Skeletal muscle tissue (tissue), 4 donors: ENCODE results near the gene POU6F2. TPM values are rescaled to one million over a fixed set of nuclear protein-coding genes. Genes with fewer than 3 reads are reported as not detected.

Experiments used
- H3K27ac ChIP-seq: one replicate; pipeline ENCODE4 v1.7.0; 2013; ENCODE audit warnings: mild to moderate bottlenecking, low read depth, low read length, inconsistent platforms
- H3K27me3 ChIP-seq, 3 donors: one replicate each; pipeline ENCODE4 v1.7.0; 2013; ENCODE audit warnings: low read length in 3 of 3; ENCODE audit not compliant: control insufficient read depth in 3 of 3, insufficient read depth in 3 of 3
- H3K36me3 ChIP-seq, 3 donors: one replicate each; pipeline ENCODE4 v1.7.0; 2013; ENCODE audit warnings: low read length in 3 of 3; ENCODE audit not compliant: control insufficient read depth in 3 of 3, insufficient read depth in 3 of 3
- H3K4me1 ChIP-seq, 3 donors: one replicate each; pipeline ENCODE4 v1.7.0; 2013; ENCODE audit warnings: low read length in 3 of 3, mild to moderate bottlenecking in 3 of 3; ENCODE audit not compliant: control insufficient read depth in 3 of 3, insufficient read depth in 3 of 3
- H3K4me3 ChIP-seq, 3 donors: one replicate each; pipeline ENCODE4 v1.7.0; 2013; ENCODE audit warnings: low read length in 3 of 3
- H3K9ac ChIP-seq, 3 donors: one replicate each; pipeline ENCODE4 v1.7.0; 2013; ENCODE audit warnings: low read length in 3 of 3, mild to moderate bottlenecking in 3 of 3, moderate library complexity in 2 of 3, low read depth in 1 of 3
- H3K9me3 ChIP-seq, 3 donors: one replicate each; pipeline ENCODE4 v1.7.0; 2013; ENCODE audit warnings: low read length in 3 of 3; ENCODE audit not compliant: control insufficient read depth in 3 of 3
- total RNA-seq: library from RNA; depleted of rRNA; stranded (reverse); fragments of >200 nt; gene quantifications from one replicate; pipeline ENCODE4 v1.2.3, GENCODE V29; 2014
- donor health status: Osteomylitis.

Gene POU6F2
- total RNA-seq, 1 donor from 2014 or later = not detected

DNA sequence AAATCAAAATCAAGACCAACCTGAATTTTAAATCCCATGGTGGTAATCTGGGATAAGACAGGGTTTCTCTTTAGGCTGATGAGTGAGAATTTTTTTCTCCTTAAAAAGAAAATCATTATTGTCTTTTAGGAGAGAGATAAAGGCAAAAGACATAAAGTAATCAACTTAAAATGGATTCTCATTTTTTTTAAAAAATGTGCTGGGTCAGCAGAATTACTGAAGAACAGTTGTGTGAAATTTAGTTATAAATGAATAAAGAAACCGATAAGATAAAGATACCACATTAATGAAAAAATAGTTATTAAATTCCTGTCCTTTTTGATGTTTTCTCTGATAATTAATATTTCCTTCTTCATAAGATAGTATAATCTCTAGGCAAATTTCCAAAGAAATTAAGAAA is 427.2 kb downstream of the POU6F2 start:
- H3K4me1 ChIP-seq = no peaks in the 10 kb centered on the region
- peaks cover 0 to 5% (median 3%) of the 10 kb centered on the region in 3 donors for H3K27me3 ChIP-seq
- no peak overlapping the region for H3K27ac ChIP-seq

DNA sequence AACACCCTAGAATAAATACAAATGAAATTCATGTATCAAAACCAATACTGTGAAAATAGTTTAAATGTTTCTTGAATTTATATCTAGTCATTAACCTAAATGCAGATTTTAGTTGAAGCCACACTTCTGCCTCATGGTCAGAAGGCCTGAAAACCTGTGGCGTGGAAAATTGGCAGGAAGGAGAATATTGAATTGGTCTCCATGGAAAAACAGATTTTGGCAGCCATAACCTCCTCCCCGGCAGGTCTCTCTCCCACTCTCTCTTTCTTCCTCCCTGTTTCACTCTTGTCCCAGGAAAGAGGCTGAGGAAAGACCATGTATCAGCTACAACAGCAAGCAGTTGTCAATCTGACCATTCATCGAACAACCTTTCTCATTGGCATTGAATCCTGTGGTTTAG is 427.9 kb downstream of the POU6F2 start:
- Histone ChIP-seq H3K4me1 (no peaks in the 10 kb centered on the region), H3K4me3 (no peak overlapping the region), H3K36me3 (no peaks in the 10 kb centered on the region), H3K27ac (no peak overlapping the region), H3K9ac (no peak overlapping the region), H3K9me3 (no peaks in the 10 kb centered on the region), H3K27me3 (peaks cover 0 to 5% (median 3%) of the 10 kb centered on the region in 3 donors)

More for the DNA sequence above, 427.2 kb downstream of the POU6F2 start:
- Histone ChIP-seq H3K9me3 (no peaks in the 10 kb centered on the region), H3K9ac (no peak overlapping the region), H3K36me3 (no peaks in the 10 kb centered on the region), H3K4me3 (no peak overlapping the region)

DNA sequence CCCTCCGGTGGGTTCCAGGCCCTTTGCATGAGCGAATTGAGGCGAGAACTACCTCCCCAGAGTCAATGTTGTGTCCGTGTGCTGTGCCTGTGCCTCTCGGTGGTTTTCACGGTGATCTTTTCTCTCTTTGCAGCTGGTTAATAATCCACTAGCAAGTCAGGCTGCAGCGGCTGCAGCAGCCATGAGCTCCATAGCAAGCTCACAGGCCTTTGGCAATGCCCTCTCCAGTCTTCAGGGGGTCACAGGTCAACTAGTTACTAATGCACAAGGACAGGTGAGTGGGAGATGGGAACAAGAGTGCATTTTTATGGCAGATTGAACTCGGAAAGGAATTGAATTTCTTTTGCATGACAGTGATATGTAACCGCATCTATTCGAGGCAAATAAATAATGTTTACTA is 428.8 kb downstream of the POU6F2 start:
- Histone ChIP-seq H3K27me3 (peaks cover 0 to 3% (median 3%) of the 10 kb centered on the region in 3 donors), H3K27ac (no peak overlapping the region), H3K36me3 (no peaks in the 10 kb centered on the region), H3K4me1 (no peaks in the 10 kb centered on the region), H3K9ac (no peak overlapping the region), H3K4me3 (no peak overlapping the region), H3K9me3 (no peaks in the 10 kb centered on the region)

DNA sequence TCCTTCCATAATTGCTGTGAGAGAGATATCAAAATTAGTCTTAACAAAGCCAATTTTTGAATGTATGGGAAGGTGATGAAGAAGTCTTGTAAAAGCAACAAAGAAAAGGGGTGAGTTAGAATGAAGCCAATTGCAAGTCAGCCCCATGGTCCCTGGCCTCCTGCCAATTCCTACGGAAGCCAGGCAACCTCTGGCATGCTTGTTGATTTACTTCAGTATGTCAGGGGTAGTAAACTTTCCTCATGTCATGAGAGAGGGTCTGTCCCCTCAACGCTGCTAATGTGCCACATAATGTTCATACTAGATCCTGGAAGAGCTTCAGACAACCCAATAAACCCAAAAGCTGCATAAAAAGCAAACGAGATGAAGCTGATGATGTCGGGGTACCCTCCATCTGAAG is 429.4 kb downstream of the POU6F2 start:
- no peaks in the 10 kb centered on the region for H3K36me3 ChIP-seq
- no peaks in the 10 kb centered on the region for H3K9me3 ChIP-seq
- no peak overlapping the region for H3K9ac ChIP-seq
- peaks cover 0 to 3% (median 3%) of the 10 kb centered on the region in 3 donors for H3K27me3 ChIP-seq
- no peak overlapping the region for H3K4me3 ChIP-seq
- no peak overlapping the region for H3K27ac ChIP-seq
- no peaks in the 10 kb centered on the region for H3K4me1 ChIP-seq

DNA sequence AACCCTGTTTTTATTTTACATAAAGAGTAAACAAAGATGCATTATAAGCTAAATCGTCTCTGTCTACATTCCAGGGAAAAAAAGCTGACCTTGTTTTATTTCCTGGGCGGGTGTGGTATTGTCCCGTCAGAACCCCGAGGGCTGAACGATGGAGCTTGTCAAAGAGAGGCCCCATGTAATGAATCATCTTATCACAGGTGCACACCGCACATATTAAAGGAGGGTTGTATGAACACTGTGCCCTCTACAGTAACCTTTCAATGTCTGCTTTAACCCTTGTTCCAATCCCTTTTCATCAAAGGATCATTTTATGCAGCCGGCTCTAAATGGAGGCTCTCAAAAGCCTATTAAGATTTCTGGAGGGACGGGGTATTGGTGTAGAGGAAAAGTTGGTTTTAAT is 430.0 kb downstream of the POU6F2 start:
- no peaks in the 10 kb centered on the region for H3K36me3 ChIP-seq
- H3K9me3 ChIP-seq = no peaks in the 10 kb centered on the region
- no peaks in the 10 kb centered on the region for H3K4me1 ChIP-seq
- peaks cover 0 to 3% (median 3%) of the 10 kb centered on the region in 3 donors for H3K27me3 ChIP-seq
- no peak overlapping the region for H3K4me3 ChIP-seq
- H3K9ac ChIP-seq = no peak overlapping the region
- H3K27ac ChIP-seq = no peak overlapping the region

DNA sequence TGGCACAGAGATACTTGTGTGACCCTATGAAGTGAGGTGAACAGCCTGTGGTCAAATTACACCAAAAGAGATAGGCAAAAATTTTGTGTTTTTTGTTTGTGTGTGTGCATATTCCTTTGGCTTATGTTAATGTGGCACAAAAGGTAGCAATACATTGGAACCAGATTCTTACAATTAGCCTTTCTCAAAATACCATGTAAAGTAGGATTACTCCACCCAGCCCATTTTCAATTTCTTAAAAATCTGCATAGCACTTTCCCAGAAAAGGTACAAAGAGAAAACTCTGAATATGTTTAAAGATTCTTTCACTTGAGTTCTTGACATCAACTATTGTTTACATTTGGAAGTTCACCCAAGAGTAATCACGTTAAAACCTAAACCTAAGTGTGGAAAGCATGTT is 431.2 kb downstream of the POU6F2 start:
- Histone ChIP-seq H3K4me3 (no peak overlapping the region), H3K36me3 (no peaks in the 10 kb centered on the region), H3K27me3 (peaks cover 3 to 7% (median 4%) of the 10 kb centered on the region in 3 donors), H3K27ac (no peak overlapping the region), H3K9ac (no peak overlapping the region), H3K9me3 (no peaks in the 10 kb centered on the region), H3K4me1 (peaks cover 2 to 3% (median 2%) of the 10 kb centered on the region in 3 donors)

DNA sequence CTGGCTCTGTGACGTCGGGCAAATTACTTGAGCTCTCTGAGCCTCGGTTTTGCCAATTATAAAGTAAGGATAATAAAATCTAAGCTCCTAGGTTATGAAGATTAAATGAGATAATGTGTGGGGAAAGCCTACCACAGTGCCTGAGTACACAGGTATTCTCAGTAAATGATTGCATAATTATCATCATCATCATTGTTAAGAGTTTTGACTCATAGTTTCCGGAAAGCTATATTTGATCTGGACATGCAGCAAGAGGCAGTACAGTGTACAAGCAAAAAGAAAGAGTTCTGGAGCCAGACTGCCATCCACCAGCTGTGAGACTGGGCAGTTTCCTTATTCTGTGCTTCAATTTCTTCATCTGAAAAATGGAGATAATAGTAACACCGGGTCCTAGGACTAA is 432.9 kb downstream of the POU6F2 start:
- no peaks in the 10 kb centered on the region for H3K36me3 ChIP-seq
- H3K27me3 ChIP-seq = peaks cover 7 to 13% (median 11%) of the 10 kb centered on the region in 3 donors
- no peak overlapping the region for H3K27ac ChIP-seq
- H3K4me3 ChIP-seq = no peak overlapping the region
- peaks cover 4 to 7% (median 6%) of the 10 kb centered on the region in 3 donors for H3K4me1 ChIP-seq
- H3K9ac ChIP-seq = no peak overlapping the region
- H3K9me3 ChIP-seq = no peaks in the 10 kb centered on the region

DNA sequence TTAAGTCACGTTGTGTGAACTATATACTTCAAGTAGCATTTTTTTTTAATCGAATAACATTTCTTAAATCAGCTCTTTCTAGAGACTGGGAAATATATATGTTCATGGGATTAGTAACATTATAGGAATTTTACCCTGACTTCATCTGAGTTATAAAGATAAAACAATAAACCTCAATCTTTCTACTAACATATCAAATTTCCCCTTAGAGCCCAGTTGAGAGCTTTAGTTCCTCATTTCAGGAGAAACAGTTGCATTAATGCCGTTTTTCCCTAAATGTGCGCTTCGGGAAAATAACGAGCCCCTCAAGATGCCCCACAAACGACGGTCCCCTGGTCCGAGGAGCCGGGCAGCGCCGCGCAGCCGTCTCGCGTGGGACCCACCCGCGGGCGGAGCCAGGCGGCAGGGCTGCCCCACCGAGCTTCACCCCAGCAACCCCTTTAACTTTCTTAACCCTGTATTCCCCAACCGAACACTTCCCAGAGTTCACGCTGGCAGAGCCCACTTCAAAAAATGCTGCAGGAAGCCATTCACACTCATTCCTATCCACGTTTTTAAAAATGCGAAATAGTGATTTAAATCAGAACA is 436.0 kb downstream of the POU6F2 start:
- H3K27me3 ChIP-seq = peaks cover 6 to 17% (median 14%) of the 10 kb centered on the region in 3 donors
- peak overlapping the region; percentile 43 to 60 (median 50) for H3K9ac ChIP-seq
- no peak overlapping the region for H3K27ac ChIP-seq
- H3K4me1 ChIP-seq = peaks cover 4 to 7% (median 6%) of the 10 kb centered on the region in 3 donors
- peak overlapping the region; percentile 65 to 79 (median 67) for H3K4me3 ChIP-seq
- no peaks in the 10 kb centered on the region for H3K9me3 ChIP-seq
- no peaks in the 10 kb centered on the region for H3K36me3 ChIP-seq

DNA sequence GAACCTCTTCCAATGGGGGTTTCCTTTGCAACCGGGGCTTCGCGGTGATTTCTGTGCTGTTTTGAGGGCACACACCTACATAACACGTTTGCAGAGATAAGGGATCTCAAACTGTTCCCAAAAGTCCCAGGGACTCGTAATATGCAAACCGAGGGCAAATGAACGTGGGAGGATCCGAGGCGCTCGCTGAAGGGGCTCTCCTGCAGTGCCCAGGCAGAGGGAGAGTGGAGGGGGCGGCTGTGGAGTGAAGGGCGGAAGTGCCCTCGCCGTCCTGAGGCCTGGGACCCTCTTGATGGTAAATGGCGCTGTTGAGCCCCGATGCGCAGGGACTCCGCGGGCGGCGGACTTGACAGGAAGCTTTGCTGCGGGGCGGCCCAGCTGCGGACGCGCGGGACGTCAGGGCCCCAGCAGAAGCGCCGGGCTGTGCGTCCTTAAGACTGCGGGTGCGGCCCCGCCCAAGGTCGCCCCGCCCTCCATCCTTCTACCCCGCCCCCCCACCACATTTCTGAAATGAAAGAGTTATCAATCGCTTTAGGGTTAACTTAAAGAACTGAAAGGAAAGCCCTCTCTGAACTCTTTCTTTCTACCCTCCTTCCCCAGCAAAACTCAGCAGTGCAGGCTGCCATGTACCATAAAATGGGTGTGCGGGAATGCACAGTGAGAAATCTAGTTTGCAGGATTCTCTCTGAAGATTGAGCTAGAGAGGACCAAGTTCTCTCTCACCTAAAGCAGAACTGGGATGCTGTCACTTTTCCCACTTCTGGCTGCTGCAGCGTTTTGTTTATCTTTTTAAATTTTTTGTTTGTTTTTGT is 436.7 kb downstream of the POU6F2 start:
- Histone ChIP-seq H3K4me3 (peak overlapping the region; percentile 65 to 79 (median 67)), H3K36me3 (no peaks in the 10 kb centered on the region), H3K4me1 (peaks cover 4 to 7% (median 6%) of the 10 kb centered on the region in 3 donors), H3K9me3 (no peaks in the 10 kb centered on the region), H3K27ac (no peak overlapping the region), H3K27me3 (peaks cover 6 to 17% (median 14%) of the 10 kb centered on the region in 3 donors), H3K9ac (peak overlapping the region; percentile 43 to 60 (median 50))
